ENCODE measurements around the gene FOXF1.

GRCh38 chr16:86508947-86509758 lies 1.2 kb upstream of the FOXF1 start:
- TF ChIP-seq SUZ12 (IDR thresholded peaks at IDR 0.05), result no peak
- TF ChIP-seq SP1 (IDR thresholded peaks at IDR 0.05), result no peak
- TF ChIP-seq L3MBTL2 (conservative IDR thresholded peaks at IDR 0.05), result peak; percentile 75
- TF ChIP-seq HDGF (IDR thresholded peaks at IDR 0.05; ENCODE audit: borderline replicate concordance), result no peak
- no peak for TF ChIP-seq ARNT (IDR thresholded peaks at IDR 0.05)
- TF ChIP-seq ELF4 (IDR thresholded peaks at IDR 0.05), result no peak
- no peak for TF ChIP-seq FOXM1 (IDR thresholded peaks at IDR 0.05; ENCODE audit: borderline replicate concordance)
- TF ChIP-seq BHLHE40 (IDR thresholded peaks at IDR 0.05; ENCODE audit: borderline replicate concordance), result no peak
- TF ChIP-seq FOXK2 (IDR thresholded peaks at IDR 0.05), result no peak
- no peak for TF ChIP-seq NFRKB (IDR thresholded peaks at IDR 0.05)
- no peak for TF ChIP-seq FOXA1 (IDR thresholded peaks at IDR 0.05)

Measured in HEK293T (cell line).